Panc1 (cell line): ENCODE results near the gene NME3. TPM values are rescaled to one million over a fixed set of nuclear protein-coding genes. Genes with fewer than 3 reads are reported as not detected.

Source experiments
- ATAC-seq: fragments of 200-7000 bp; cut with Tn5 transposase; 2 replicates; pipeline ENCODE4 v1.9.1; 2020; ENCODE audit warnings: mild to moderate bottlenecking, moderate library complexity
- BruUV-seq: library from RNA; stranded (reverse); fragments of 400-500 nt; replicated peaks from 2 replicates; lab custom pipeline; 2021; lab: Mats Ljungman, UMichigan
- CTCF ChIA-PET: fragments of 300-600 bp; sonication (Branson Sonifier 250); formaldehyde crosslinking; loops from one replicate; lab custom pipeline; 2022; ENCODE audit warnings: antibody characterized with exemption; lab: Charles Lee
- POLR2A ChIA-PET: fragments of 300-600 bp; sonication (Branson Sonifier 250); formaldehyde crosslinking; loops from one replicate; lab custom pipeline; 2022; ENCODE audit warnings: antibody characterized with exemption; lab: Charles Lee
- DNase-seq: peaks from one replicate; pipeline ENCODE4 v3.0.0-alpha.2; 2010; ENCODE audit warnings: low read depth, low spot score
- H3K27ac ChIP-seq: 2 replicates; pipeline ENCODE4 v1.5.1; 2011; ENCODE audit warnings: mild to moderate bottlenecking, low read length, inconsistent platforms
- H3K27me3 ChIP-seq: fragments of 200-500 bp; sonication (Bioruptor generic); 2 replicates; pipeline ENCODE4 v1.6.0; 2014; ENCODE audit warnings: low read length, inconsistent platforms; ENCODE audit not compliant: control insufficient read depth, insufficient read depth
- H3K36me3 ChIP-seq: fragments of 200-500 bp; sonication (Bioruptor generic); 2 replicates; pipeline ENCODE4 v1.5.1; 2014; ENCODE audit warnings: inconsistent platforms, mild to moderate bottlenecking, low read length, moderate library complexity; ENCODE audit not compliant: control insufficient read depth, insufficient read depth
- H3K4me1 ChIP-seq: 2 replicates; pipeline ENCODE4 v1.5.1; 2011; ENCODE audit warnings: inconsistent platforms, mild to moderate bottlenecking, low read length, moderate library complexity; ENCODE audit not compliant: control insufficient read depth, insufficient read depth
- H3K4me3 ChIP-seq, 2 experiments: 2 replicates each; pipeline ENCODE4 v1.5.1; 2011 to 2012; ENCODE audit warnings: low read depth in 2 of 2, low read length in 2 of 2, mild to moderate bottlenecking in 2 of 2, inconsistent platforms in 1 of 2, moderate library complexity in 1 of 2
- H3K9me3 ChIP-seq: fragments of 200-500 bp; sonication (Bioruptor generic); 2 replicates; pipeline ENCODE4 v1.5.1; 2014; ENCODE audit warnings: low read depth, mild to moderate bottlenecking, inconsistent platforms, low read length, moderate library complexity; ENCODE audit not compliant: control insufficient read depth, insufficient read depth
- CTCF ChIP-seq: fragments of 450-650 bp; IDR thresholded peaks from 2 replicates; pipeline ENCODE4 v1.5.1; 2017; ENCODE audit warnings: mild to moderate bottlenecking
- POLR2AphosphoS5 ChIP-seq: IDR thresholded peaks from 2 replicates; pipeline ENCODE4 v1.6.1; 2012; ENCODE audit warnings: mild to moderate bottlenecking, low read depth, low read length, moderate library complexity
- REST ChIP-seq, 2 experiments: IDR thresholded peaks; 2 replicates each; pipeline ENCODE4 v1.6.1; 2011 to 2012; ENCODE audit warnings: low read depth in 2 of 2, control low read depth in 1 of 2, low read length in 1 of 2, mild to moderate bottlenecking in 1 of 2, moderate library complexity in 1 of 2; ENCODE audit not compliant: insufficient read depth in 1 of 2
- SIN3A ChIP-seq: IDR thresholded peaks from 2 replicates; pipeline ENCODE4 v1.6.1; 2012; ENCODE audit warnings: low read depth, mild to moderate bottlenecking, low read length, moderate library complexity, borderline replicate concordance; ENCODE audit not compliant: insufficient read depth
- TCF7L2 ChIP-seq: IDR thresholded peaks from 2 replicates; pipeline ENCODE4 v1.6.1; 2011; ENCODE audit warnings: mild to moderate bottlenecking, low read depth, low read length, inconsistent platforms
- in situ Hi-C: cut with HindIII; loops from 2 replicates; pipeline ENCODE4 v1.10.0; 2016; ENCODE audit warnings: low sequenced_read_pairs, low pct_unique_long_range_greater_than_20kb
- intact Hi-C: fragments of 100-400 bp; cut with micrococcal nuclease; formaldehyde crosslinking; loops from one replicate; pipeline ENCODE4 v1.10.0; 2022; ENCODE audit not compliant: unreplicated experiment
- total RNA-seq: library from RNA; stranded (reverse); gene quantifications from one replicate; pipeline ENCODE4 v1.2.1, GENCODE V29; 2021; ENCODE audit not compliant: unreplicated experiment

Gene NME3
- total RNA-seq, 1 experiment from 2014 or later: 117 TPM

- no peak overlapping the region for H3K4me3 ChIP-seq
- TF ChIP-seq REST (IDR thresholded peaks at IDR 0.05; ENCODE audit: insufficient read depth in 1 of 2, low read depth in 2 of 2, low read length in 1 of 2) (no peak), TCF7L2 (no peak), POLR2AphosphoS5 (no peak), SIN3A (no peak), CTCF (no peak)
- intact Hi-C loops: no loop called here
- ChIA-PET POLR2A (no interaction called here), CTCF (no interaction called here)
- no peaks in the 10 kb centered on the region for H3K4me1 ChIP-seq
- no peak for DNase-seq
- no peaks in the 10 kb centered on the region for H3K9me3 ChIP-seq
- BruUV-seq: no TSS peak
- H3K27ac ChIP-seq: no peak overlapping the region
- H3K36me3 ChIP-seq: peaks cover 3% of the 10 kb centered on the region; the same call in 1 of the 2 replicates
- H3K27me3 ChIP-seq: no peaks in the 10 kb centered on the region
- ATAC-seq: no peak
- in situ Hi-C loops: no loop called here
These were observed 15.1 kb upstream of the NME3 start for GRCh38 chr16:1786242-1787055.

GRCh38 chr16:1785846-1786170 is 14.5 kb upstream of the NME3 start:
- TF ChIP-seq REST (IDR thresholded peaks at IDR 0.05; ENCODE audit: insufficient read depth in 1 of 2, low read depth in 2 of 2, low read length in 1 of 2) (no peak), SIN3A (no peak), CTCF (no peak), TCF7L2 (no peak), POLR2AphosphoS5 (no peak)
- Histone ChIP-seq H3K4me1 (peaks cover 5% of the 10 kb centered on the region), H3K27ac (no peak overlapping the region), H3K4me3 (no peak overlapping the region), H3K9me3 (no peaks in the 10 kb centered on the region), H3K36me3 (peaks cover 3% of the 10 kb centered on the region; the same call in 1 of the 2 replicates), H3K27me3 (no peaks in the 10 kb centered on the region)
- ChIA-PET POLR2A (no interaction called here), CTCF (no interaction called here)
- in situ Hi-C loops: no loop called here
- DNase-seq (no peak), ATAC-seq (no peak)
- no TSS peak for BruUV-seq
- intact Hi-C loops: no loop called here
